K562 (cell line): ENCODE measurements around the gene DIP2C. TPM values are rescaled to one million over a fixed set of nuclear protein-coding genes. Genes with fewer than 3 reads are reported as not detected.
A peak's percentile ranks its signal among the peaks of the same experiment; 100 is the strongest.

Experiments
- ATAC-seq: fragments of 200-7000 bp; cut with Tn5 transposase; 3 replicates; pipeline ENCODE4 v1.9.1; 2020; ENCODE audit warnings: moderate library complexity
- BruUV-seq: library from RNA; stranded (reverse); fragments of 400-500 nt; replicated peaks from 2 replicates; lab custom pipeline; 2021; lab: Mats Ljungman, UMichigan
- CTCF ChIA-PET: fragments of 300-600 bp; formaldehyde crosslinking; extraction: SDS; loops from one replicate; lab custom pipeline; 2021; ENCODE audit warnings: low intra/inter-chr PET ratio; lab: Yijun Ruan, JAX
- POLR2A ChIA-PET: fragments of 300-600, 350-650 bp; sonication (Branson Sonifier 250); formaldehyde crosslinking; extraction: SDS; loops from one replicate; lab custom pipeline; 2021; ENCODE audit warnings: antibody characterized with exemption, inconsistent platforms; lab: Yijun Ruan, JAX
- DNase-seq, 4 experiments: peaks; one replicate each; pipeline versions ENCODE4 v3.0.0 to v3.0.0-alpha.2; 2011 to 2018; ENCODE audit warnings: low spot score in 3 of 4, mixed read lengths in 3 of 4; ENCODE audit errors: extremely low read depth in 1 of 4
- FAIRE-seq: peaks from 2 replicates; lab custom pipeline; 2011; peaks lifted over from hg19 to GRCh38; lab: Jason Lieb, UNC
- H2AFZ ChIP-seq: 2 replicates; pipeline ENCODE4 v1.6.0; 2011; ENCODE audit warnings: low read depth, low read length, control low read depth, inconsistent platforms
- H3K27ac ChIP-seq: fragments of 200-600 bp; 3 replicates; pipeline ENCODE4 v1.8.0; 2011; ENCODE audit warnings: low read depth, mild to moderate bottlenecking, control low read depth, inconsistent platforms, low read length, moderate library complexity, mixed read lengths; ENCODE audit errors: extremely low read depth
- H3K27me3 ChIP-seq, 2 experiments: fragments of 300-600 bp in 1 of 2; 2 replicates in 1 of 2; 3 replicates in 1 of 2; pipeline versions ENCODE4 v1.6.0 to v1.8.0; 2011; ENCODE audit warnings: inconsistent platforms in 2 of 2, low read length in 2 of 2, mild to moderate bottlenecking in 1 of 2, mixed read lengths in 1 of 2, moderate library complexity in 1 of 2; ENCODE audit not compliant: control insufficient read depth in 2 of 2, insufficient read depth in 2 of 2
- H3K36me3 ChIP-seq: fragments of 300-600 bp; 3 replicates; pipeline ENCODE4 v1.8.0; 2011; ENCODE audit warnings: mild to moderate bottlenecking, low read length, inconsistent platforms; ENCODE audit not compliant: control insufficient read depth, insufficient read depth
- H3K4me1 ChIP-seq, 2 experiments: fragments of 200-600 bp in 1 of 2; replicated peaks in 1 of 2; 2 replicates in 1 of 2; 3 replicates in 1 of 2; pipeline versions ENCODE4 v1.5.1 to v1.8.0; 2011; ENCODE audit warnings: inconsistent platforms in 2 of 2, low read length in 2 of 2, mild to moderate bottlenecking in 1 of 2, mixed read lengths in 1 of 2, moderate library complexity in 1 of 2; ENCODE audit not compliant: control insufficient read depth in 2 of 2, insufficient read depth in 2 of 2
- H3K4me2 ChIP-seq: 2 replicates; pipeline ENCODE4 v1.6.1; 2011; ENCODE audit warnings: low read length, control low read depth, inconsistent platforms, mixed read lengths; ENCODE audit not compliant: insufficient read depth
- H3K4me3 ChIP-seq: fragments of 200-600 bp; sonication (generic), shearing (Covaris generic); 2 replicates; pipeline ENCODE4 v1.5.1; 2016; ENCODE audit warnings: control low read depth, inconsistent platforms
- H3K79me2 ChIP-seq: fragments of 200-600 bp; 3 replicates; pipeline ENCODE4 v1.8.0; 2011; ENCODE audit warnings: low read length, inconsistent platforms; ENCODE audit not compliant: control insufficient read depth, insufficient read depth
- H3K9ac ChIP-seq, 2 experiments: 2 replicates each; pipeline versions ENCODE4 v1.6.0 to v1.6.1; 2011; ENCODE audit warnings: low read depth in 2 of 2, low read length in 2 of 2, control low read depth in 1 of 2, inconsistent platforms in 1 of 2, mild to moderate bottlenecking in 1 of 2, mixed read lengths in 1 of 2; ENCODE audit not compliant: insufficient read depth in 1 of 2
- H3K9me1 ChIP-seq: one replicate; pipeline ENCODE4 v1.6.0; 2011; ENCODE audit warnings: inconsistent platforms, mild to moderate bottlenecking, low read length, moderate library complexity; ENCODE audit not compliant: control insufficient read depth, insufficient read depth
- H3K9me3 ChIP-seq: replicated peaks from 2 replicates; pipeline ENCODE4 v1.5.1; 2011; ENCODE audit warnings: low read depth, low read length, inconsistent platforms; ENCODE audit not compliant: control insufficient read depth, insufficient read depth
- H4K20me1 ChIP-seq: replicated peaks from 2 replicates; pipeline ENCODE4 v1.6.1; 2011; ENCODE audit warnings: low read length, inconsistent platforms, mixed read lengths; ENCODE audit not compliant: control insufficient read depth, insufficient read depth
- MCM7 ChIP-seq, 2 experiments: fragments of 450-650 bp; IDR thresholded peaks; 2 replicates each; pipeline ENCODE4 v1.6.1; 2016 to 2018
- MITF ChIP-seq: IDR thresholded peaks from 2 replicates; pipeline ENCODE4 v1.6.1; 2014; ENCODE audit warnings: antibody characterized with exemption
- RFX1 ChIP-seq: fragments of 450-650 bp; IDR thresholded peaks from 2 replicates; pipeline ENCODE4 v1.6.1; 2016; ENCODE audit warnings: mild to moderate bottlenecking, moderate library complexity
- SAFB ChIP-seq: fragments of 200-400 bp; formaldehyde crosslinking; IDR thresholded peaks from 2 replicates; pipeline ENCODE4 v1.6.1; 2017; ENCODE audit warnings: low read depth, low read length, borderline replicate concordance
- SMARCA5 ChIP-seq: fragments of 450-650 bp; IDR thresholded peaks from 2 replicates; pipeline ENCODE4 v1.6.1; 2016
- ZBTB1 ChIP-seq: sonication (generic); formaldehyde crosslinking; IDR thresholded peaks from 2 replicates; pipeline ENCODE4 v1.8.1; 2023; ENCODE audit warnings: missing genetic modification reagents, low read depth, mild to moderate bottlenecking, borderline replicate concordance
- ZBTB11 ChIP-seq, 3 experiments: fragments of 200-800 bp in 1 of 3; fragments of 250-450 bp in 1 of 3; fragments of 450-650 bp in 1 of 3; sonication (Bioruptor Pico) in 1 of 3; sonication (Bioruptor generic) in 1 of 3; formaldehyde crosslinking in 1 of 3; IDR thresholded peaks; 2 replicates each; pipeline versions ENCODE4 v1.6.1 to v1.8.0; 2016 to 2022; ENCODE audit warnings: mild to moderate bottlenecking in 2 of 3, missing genetic modification characterization in 2 of 3, missing compliant biosample characterization in 1 of 3, moderate library complexity in 1 of 3
- WGBS: fragments of 100-300 bp; shearing (Covaris generic); methylation state at CpG from one replicate; pipeline ENCODE4 v1.1.6; 2016; ENCODE audit warnings: low coverage, mixed read lengths; ENCODE audit not compliant: insufficient coverage; ENCODE audit errors: missing lambda C conversion rate; 5-methylcytosine and 5-hydroxymethylcytosine counted together
- in situ Hi-C: fragments of 300-500 bp; cut with MboI; formaldehyde crosslinking; loops from 4 replicates; pipeline ENCODE4 v1.15.0; 2018; ENCODE audit warnings: inconsistent platforms, mixed read lengths
- intact Hi-C: fragments of 100-400 bp; cut with micrococcal nuclease; formaldehyde crosslinking; loops from 2 replicates; pipeline ENCODE4 v1.14.2; 2022
- polyA plus RNA-seq, 8 experiments: library from polyadenylated mRNA; depleted of rRNA in 4 of 8; stranded (reverse) in 5 of 8; unstranded in 3 of 8; fragments of >200 nt; fragmentation: Nextera tagmentation in 2 of 8; fragmentation: Illumina TruSeq in 1 of 8; extraction: Ambion mirVana in 2 of 8; extraction: Trizol in 1 of 8; gene quantifications; 2 replicates each; pipeline versions ENCODE4 v1.2.1 to v1.2.3, GENCODE V29; 2011 to 2014; ENCODE audit warnings: inconsistent platforms in 1 of 8, missing spikeins in 1 of 8
- total RNA-seq, 7 experiments: library from RNA; depleted of rRNA in 6 of 7; stranded (reverse); fragments of >200 nt in 6 of 7; fragmentation: Illumina TruSeq in 2 of 7; extraction: Trizol in 2 of 7; gene quantifications; 2 replicates each; pipeline versions ENCODE4 v1.2.1 to v1.2.3, GENCODE V29; 2011 to 2021; ENCODE audit warnings: low replicate concordance in 1 of 7

DIP2C gene
- total and polyA plus RNA-seq, 9 of the 15 experiments (the other 6 are each of a cell fraction or from before 2014, with no cell fraction given), result 0.01 TPM; not detected in 8

- TF ChIP-seq MITF, result no peak
Observed at GRCh38 chr10:640673-641045, 48.8 kb downstream of the DIP2C start (continued).

- no peak for FAIRE-seq
Observed at GRCh38 chr10:639751-640672, 49.5 kb downstream of the DIP2C start.

More at GRCh38 chr10:639751-640672, 49.5 kb downstream of the DIP2C start:
- H3K9ac ChIP-seq, result no peak overlapping the region; a peak in 1 of 4 replicates
- H3K36me3 ChIP-seq, result no peaks in the 10 kb centered on the region
- no peak overlapping the region for H3K27ac ChIP-seq
- ChIA-PET CTCF (no interaction called here), POLR2A (no interaction called here)
- H3K9me1 ChIP-seq, result no peaks in the 10 kb centered on the region
- no peaks in the 10 kb centered on the region; the same call in none of the 2 replicates for H3K9me3 ChIP-seq
- H2AFZ ChIP-seq, result no peak overlapping the region
- peaks cover 0 to 4% of the 10 kb centered on the region in 2 experiments; a peak in 2 of 5 replicates for H3K4me1 ChIP-seq
- 8% methylated on average over 52 of the region's 64 CpGs for WGBS
- no peak overlapping the region for H3K4me2 ChIP-seq
- H4K20me1 ChIP-seq, result 0 out of 2 replicates have a peak, but pooled peaks cover 3% of the 10 kb centered on the region
- no peak for ATAC-seq
- H3K79me2 ChIP-seq, result no peaks in the 10 kb centered on the region
- H3K4me3 ChIP-seq, result no peak overlapping the region
- in situ Hi-C loops, result no loop called here
- DNase-seq, result no peak
- intact Hi-C loops, result no loop called here
- no TSS peak for BruUV-seq
- TF ChIP-seq MCM7 (IDR thresholded peaks at IDR 0.05), result no peak
- TF ChIP-seq ZBTB11 (CRISPR knock-in tag; IDR thresholded peaks at IDR 0.05), result no peak
- TF ChIP-seq ZBTB1 (CRISPR knock-in tag), result no peak
- 0 out of 2 replicates have a peak, but pooled peaks have one; percentile 39 for TF ChIP-seq SAFB
- no peak for TF ChIP-seq RFX1
- no peak for TF ChIP-seq SMARCA5
- H3K27me3 ChIP-seq, result peaks cover 35 to 62% of the 10 kb centered on the region in 2 experiments
